GM12891 (cell line): Measurements from ENCODE around the gene TRA2B.

Experiments
- PAX5 ChIP-seq: IDR thresholded peaks from 2 replicates; pipeline ENCODE4 v1.6.1; 2011; ENCODE audit warnings: low read length, moderate library complexity, mild to moderate bottlenecking; ENCODE audit not compliant: insufficient read depth, severe bottlenecking
- POLR2A ChIP-seq: IDR thresholded peaks from 2 replicates; pipeline ENCODE4 v1.6.1; 2011; ENCODE audit warnings: low read depth, low read length, control low read depth
- POLR2AphosphoS5 ChIP-seq: IDR thresholded peaks from 2 replicates; pipeline ENCODE4 v1.6.1; 2011; ENCODE audit warnings: low read depth, low read length, control low read depth
- TAF1 ChIP-seq: IDR thresholded peaks from 2 replicates; pipeline ENCODE4 v1.6.1; 2011; ENCODE audit warnings: low read depth, low read length, control low read depth

- TF ChIP-seq POLR2A = no peak
- no peak for TF ChIP-seq POLR2AphosphoS5
- TF ChIP-seq TAF1 = no peak
- TF ChIP-seq PAX5 = no peak
These were observed 1.6 kb downstream of the TRA2B start for GRCh38 chr3:185936273-185936629.
